H9 (cell line): Measurements from ENCODE around the gene FTO. TPM values are rescaled to one million over a fixed set of nuclear protein-coding genes. Genes with fewer than 3 reads are reported as not detected.

ENCODE experiments used
- DNase-seq: peaks from one replicate; pipeline ENCODE4 v3.0.0-alpha.2; 2017
- H2AFZ ChIP-seq: one replicate; pipeline ENCODE4 v1.6.1; 2013; ENCODE audit warnings: mild to moderate bottlenecking, low read length, control low read depth, moderate library complexity
- H2AK5ac ChIP-seq: 2 replicates; pipeline ENCODE4 v1.6.1; 2013; ENCODE audit warnings: low read length, control low read depth, mixed read lengths; ENCODE audit not compliant: insufficient read length
- H2BK120ac ChIP-seq: one replicate; pipeline ENCODE4 v1.6.1; 2013; ENCODE audit warnings: low read depth, mild to moderate bottlenecking, low read length, control low read depth, inconsistent platforms; ENCODE audit not compliant: poor library complexity, severe bottlenecking
- H2BK12ac ChIP-seq: 2 replicates; pipeline ENCODE4 v1.6.1; 2013; ENCODE audit warnings: low read length, control low read depth, mixed read lengths, low read depth; ENCODE audit not compliant: insufficient read length
- H2BK15ac ChIP-seq: 2 replicates; pipeline ENCODE4 v1.6.1; 2013; ENCODE audit warnings: low read depth, low read length, control low read depth
- H2BK20ac ChIP-seq: one replicate; pipeline ENCODE4 v1.6.1; 2013; ENCODE audit warnings: low read depth, mild to moderate bottlenecking, low read length, control low read depth, inconsistent platforms; ENCODE audit not compliant: poor library complexity, severe bottlenecking
- H2BK5ac ChIP-seq: 2 replicates; pipeline ENCODE4 v1.6.1; 2013; ENCODE audit warnings: low read length, control low read depth, mixed read lengths; ENCODE audit not compliant: insufficient read length
- H3K14ac ChIP-seq: 2 replicates; pipeline ENCODE4 v1.6.1; 2013; ENCODE audit warnings: low read length, control low read depth; ENCODE audit not compliant: insufficient read depth
- H3K18ac ChIP-seq: 2 replicates; pipeline ENCODE4 v1.6.1; 2013; ENCODE audit warnings: low read depth, mild to moderate bottlenecking, mixed read lengths, low read length, control low read depth; ENCODE audit not compliant: insufficient read length
- H3K23ac ChIP-seq: 2 replicates; pipeline ENCODE4 v1.6.1; 2013; ENCODE audit warnings: low read length, control low read depth, mixed read lengths, low read depth; ENCODE audit not compliant: insufficient read length
- H3K23me2 ChIP-seq: 2 replicates; pipeline ENCODE4 v1.6.1; 2013; ENCODE audit warnings: low read depth, mild to moderate bottlenecking, mixed read lengths, low read length, control low read depth; ENCODE audit not compliant: insufficient read length, poor library complexity, severe bottlenecking
- H3K27ac ChIP-seq: 2 replicates; pipeline ENCODE4 v1.5.1; 2013; ENCODE audit warnings: low read length, control low read depth, mixed read lengths, low read depth; ENCODE audit not compliant: insufficient read length
- H3K27me3 ChIP-seq: 2 replicates; pipeline ENCODE4 v1.6.1; 2013; ENCODE audit warnings: low read length, control low read depth, inconsistent platforms; ENCODE audit not compliant: insufficient read depth
- H3K4ac ChIP-seq: 2 replicates; pipeline ENCODE4 v1.6.1; 2013; ENCODE audit warnings: low read depth, mild to moderate bottlenecking, control low read depth, inconsistent platforms, low read length, moderate library complexity
- H3K4me1 ChIP-seq: 2 replicates; pipeline ENCODE4 v1.6.1; 2013; ENCODE audit warnings: low read length, control low read depth, inconsistent platforms; ENCODE audit not compliant: insufficient read depth
- H3K4me2 ChIP-seq: 2 replicates; pipeline ENCODE4 v1.6.1; 2013; ENCODE audit warnings: low read length, control low read depth, mixed read lengths; ENCODE audit not compliant: insufficient read length, insufficient read depth
- H3K56ac ChIP-seq: 2 replicates; pipeline ENCODE4 v1.6.1; 2013; ENCODE audit warnings: low read depth, mild to moderate bottlenecking, mixed read lengths, low read length, control low read depth; ENCODE audit not compliant: insufficient read length
- H3K79me1 ChIP-seq: 2 replicates; pipeline ENCODE4 v1.6.1; 2013; ENCODE audit warnings: low read depth, mild to moderate bottlenecking, moderate library complexity, low read length, control low read depth, inconsistent platforms; ENCODE audit not compliant: insufficient read depth, poor library complexity, severe bottlenecking
- H3K79me2 ChIP-seq: 2 replicates; pipeline ENCODE4 v1.6.1; 2013; ENCODE audit warnings: low read length, control low read depth, inconsistent platforms; ENCODE audit not compliant: insufficient read depth
- H3K9ac ChIP-seq: 2 replicates; pipeline ENCODE4 v1.6.1; 2013; ENCODE audit warnings: low read length, control low read depth, mixed read lengths; ENCODE audit not compliant: insufficient read length; ENCODE audit errors: extremely low read depth
- H3K9me3 ChIP-seq: one replicate; pipeline ENCODE4 v1.6.1; 2013; ENCODE audit warnings: low read depth, low read length, inconsistent platforms; ENCODE audit not compliant: control insufficient read depth
- H3T11ph ChIP-seq: one replicate; pipeline ENCODE4 v1.6.1; 2013; ENCODE audit warnings: mild to moderate bottlenecking, low read length, control low read depth, inconsistent platforms
- H4K20me1 ChIP-seq: one replicate; pipeline ENCODE4 v1.6.1; 2013; ENCODE audit not compliant: control insufficient read depth, insufficient read length, insufficient read depth
- H4K5ac ChIP-seq: 2 replicates; pipeline ENCODE4 v1.6.1; 2013; ENCODE audit warnings: low read depth, mild to moderate bottlenecking, mixed read lengths, low read length, control low read depth; ENCODE audit not compliant: insufficient read length
- H4K8ac ChIP-seq: replicated peaks from 2 replicates; pipeline ENCODE4 v1.6.1; 2013; ENCODE audit warnings: low read length, control low read depth, mixed read lengths, low read depth; ENCODE audit not compliant: insufficient read length
- H4K91ac ChIP-seq: 2 replicates; pipeline ENCODE4 v1.6.1; 2013; ENCODE audit warnings: low read depth, mild to moderate bottlenecking, moderate library complexity, mixed read lengths, low read length, control low read depth; ENCODE audit not compliant: insufficient read length
- H3K27ac Mint-ChIP-seq, 3 experiments: 2 replicates in 2 of 3; 3 replicates in 1 of 3; pipeline ENCODE4 v1.8.0; 2020 to 2021; ENCODE audit warnings: mixed read lengths in 3 of 3, mild to moderate bottlenecking in 1 of 3, moderate library complexity in 1 of 3
- H3K27me3 Mint-ChIP-seq: 2 replicates; pipeline ENCODE4 v1.8.0; 2021; ENCODE audit warnings: low read depth, mild to moderate bottlenecking, moderate library complexity, mixed read lengths
- H3K36me3 Mint-ChIP-seq, 3 experiments: 2 replicates in 2 of 3; 3 replicates in 1 of 3; pipeline ENCODE4 v1.8.0; 2020 to 2021; ENCODE audit warnings: low read depth in 3 of 3, mixed read lengths in 3 of 3; ENCODE audit not compliant: insufficient read depth in 1 of 3
- H3K4me1 Mint-ChIP-seq, 2 experiments: 2 replicates each; pipeline ENCODE4 v1.8.0; 2020; ENCODE audit warnings: mixed read lengths in 2 of 2
- H3K4me3 Mint-ChIP-seq, 2 experiments: 2 replicates in 1 of 2; 3 replicates in 1 of 2; pipeline ENCODE4 v1.8.0; 2020 to 2021; ENCODE audit warnings: mild to moderate bottlenecking in 2 of 2, mixed read lengths in 2 of 2, moderate library complexity in 1 of 2
- H3K9me3 Mint-ChIP-seq, 2 experiments: 2 replicates in 1 of 2; 3 replicates in 1 of 2; pipeline ENCODE4 v1.8.0; 2020; ENCODE audit warnings: mild to moderate bottlenecking in 2 of 2, mixed read lengths in 2 of 2, moderate library complexity in 1 of 2
- CTCF ChIP-seq: fragments of 200-600 bp; sonication (generic); conservative IDR thresholded peaks from 3 replicates; pipeline ENCODE4 v1.8.0; 2021; ENCODE audit warnings: antibody characterized with exemption, mild to moderate bottlenecking
- WGBS: extraction: QIAGEN DNeasy Blood & Tissue Kit; methylation state at CpG from one replicate; pipeline ENCODE4 v1.1.7; 2013; ENCODE audit warnings: missing lambda C conversion rate, low lambda C conversion rate, mixed read lengths; ENCODE audit not compliant: insufficient read length; ENCODE audit errors: extremely low coverage; 5-methylcytosine and 5-hydroxymethylcytosine counted together
- total RNA-seq: library from RNA; stranded (reverse); gene quantifications from 2 replicates; pipeline ENCODE4 v1.2.1, GENCODE V29; 2021

FTO gene
- total RNA-seq, 1 experiment from 2014 or later = 67.9 TPM

DNA sequence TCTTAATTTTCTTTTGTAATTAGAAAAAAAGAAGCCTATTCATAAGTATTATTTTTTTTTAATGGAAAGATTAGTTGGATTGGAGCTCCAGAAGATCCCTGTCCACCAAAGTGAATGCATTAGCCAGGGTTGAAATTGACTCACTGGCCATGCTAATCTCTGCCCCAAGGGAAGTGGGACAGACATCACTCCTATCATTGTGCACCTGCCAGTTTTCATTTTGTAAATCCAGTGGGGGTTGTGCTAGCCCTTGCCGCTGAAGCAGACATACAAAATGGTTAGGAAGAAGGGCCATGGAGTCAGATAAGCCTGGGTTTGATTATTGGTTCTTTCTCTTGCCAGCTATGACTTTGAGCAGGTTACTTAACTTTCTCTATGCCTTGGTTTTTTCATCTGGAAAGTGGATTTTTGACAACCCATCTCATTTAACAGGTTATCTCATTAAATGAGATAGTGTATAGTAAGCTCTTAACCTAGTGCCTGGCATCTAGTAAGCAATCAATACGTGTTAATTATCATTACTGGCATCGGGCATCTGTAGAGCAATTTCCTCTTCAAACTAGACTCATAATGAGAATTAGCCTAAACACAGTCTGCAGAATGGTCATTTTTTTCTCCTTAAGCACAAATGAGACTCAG lies 365.8 kb downstream of the FTO start:
- Mint-ChIP-seq H3K4me3 (no peak overlapping the region), H3K27ac (no peak overlapping the region), H3K4me1 (peaks cover 26 to 42% of the 10 kb centered on the region in 2 experiments), H3K36me3 (peaks cover 0 to 2% (median 0%) of the 10 kb centered on the region in 3 experiments; a peak in 1 of 7 replicates), H3K9me3 (no peaks in the 10 kb centered on the region), H3K27me3 (no peaks in the 10 kb centered on the region)
- H3K56ac ChIP-seq = no peak overlapping the region
- no peak overlapping the region for H4K91ac ChIP-seq
- no peak overlapping the region for H4K5ac ChIP-seq
- no peaks in the 10 kb centered on the region; the same call in 1 of the 2 replicates for H3K4me1 ChIP-seq
- H2BK12ac ChIP-seq = no peak overlapping the region
- H3T11ph ChIP-seq = no peak overlapping the region
- H2BK5ac ChIP-seq = no peak overlapping the region
- H3K9ac ChIP-seq = no peak overlapping the region
- H3K27ac ChIP-seq = no peak overlapping the region
- no peak overlapping the region for H3K23ac ChIP-seq
- H2BK20ac ChIP-seq = no peak overlapping the region
- DNase-seq = no peak
- H3K18ac ChIP-seq = no peak overlapping the region
- no peaks in the 10 kb centered on the region for H3K79me1 ChIP-seq
- no peak overlapping the region for H2BK120ac ChIP-seq
- H2AFZ ChIP-seq = no peak overlapping the region
- no peaks in the 10 kb centered on the region for H3K9me3 ChIP-seq
- H3K27me3 ChIP-seq = no peaks in the 10 kb centered on the region
- H2AK5ac ChIP-seq = no peak overlapping the region
- H4K20me1 ChIP-seq = no peaks in the 10 kb centered on the region
- no peak overlapping the region for H3K4me2 ChIP-seq
- no peak overlapping the region for H3K4ac ChIP-seq
- no peak overlapping the region for H4K8ac ChIP-seq
- H3K79me2 ChIP-seq = no peaks in the 10 kb centered on the region
- no peak overlapping the region for H2BK15ac ChIP-seq
- no peak overlapping the region for H3K14ac ChIP-seq
- H3K23me2 ChIP-seq = no peaks in the 10 kb centered on the region
- TF ChIP-seq CTCF = no peak
- no CpG with 5 or more reads among the region's 3 CpGs for WGBS
